ENCODE data around the gene BZW2.

The BZW2 gene

DNA sequence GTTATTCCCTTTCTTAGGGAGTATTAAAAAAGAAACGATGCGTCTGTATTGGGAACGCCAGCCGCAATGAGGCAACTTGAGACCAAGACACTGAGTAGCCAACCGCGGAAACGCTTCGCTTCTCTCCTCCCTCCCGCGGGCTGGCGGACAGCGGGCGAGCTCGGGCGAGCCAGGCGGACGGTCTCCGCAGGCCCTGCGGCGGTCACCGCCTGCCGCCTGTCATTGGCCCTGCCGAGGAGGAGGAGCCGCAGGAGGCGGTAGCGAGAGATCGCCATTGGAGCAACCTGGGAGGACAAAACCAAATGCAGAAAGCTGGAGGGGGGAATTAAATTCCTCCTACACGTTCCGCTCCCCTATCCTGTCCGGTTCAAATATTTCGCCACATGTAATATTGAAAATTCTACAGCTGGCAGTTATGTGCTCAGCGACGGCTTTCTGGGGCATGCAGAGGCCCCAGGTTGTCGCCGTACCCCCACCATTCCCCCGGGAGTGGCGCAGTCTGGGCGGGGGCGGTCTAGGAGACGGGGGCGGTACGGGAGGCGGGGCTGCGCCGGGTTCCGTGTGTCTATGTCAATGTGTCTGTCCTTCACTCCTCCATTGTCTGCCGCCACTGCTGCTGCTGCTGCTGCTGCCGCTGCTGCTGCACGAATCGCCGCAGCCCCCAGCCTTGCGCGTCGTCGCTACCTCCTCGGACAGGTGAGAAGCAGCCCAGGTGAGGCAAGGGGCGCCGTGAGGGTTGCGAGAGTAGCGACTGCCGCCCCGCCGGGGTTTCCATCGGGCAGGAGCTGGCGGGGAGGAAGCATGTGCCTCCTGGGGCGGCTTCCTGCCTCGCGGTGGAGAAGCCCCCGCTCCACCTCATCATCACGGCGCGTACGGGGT, at the start of gene BZW2, which contains the start of gene ANKMY2:
Gene BZW2 (plus strand): TSS at position 589 of the 879 bp plus-strand sequence. CDS start 19,263 bp downstream, outside the sequence.
Gene ANKMY2 (minus strand): TSS at position 162 of the 879 bp plus-strand sequence. CDS start 181 bp downstream, outside the sequence.
- in situ Hi-C loops (cut with HindIII; ENCODE audit: low sequenced_read_pairs) = no loop called here
- peak within 1 kb of the TSS; percentile 88 for H3K4me3 ChIP-seq (ENCODE audit: low read depth, low read length)
- TF ChIP-seq, protein P1, sequence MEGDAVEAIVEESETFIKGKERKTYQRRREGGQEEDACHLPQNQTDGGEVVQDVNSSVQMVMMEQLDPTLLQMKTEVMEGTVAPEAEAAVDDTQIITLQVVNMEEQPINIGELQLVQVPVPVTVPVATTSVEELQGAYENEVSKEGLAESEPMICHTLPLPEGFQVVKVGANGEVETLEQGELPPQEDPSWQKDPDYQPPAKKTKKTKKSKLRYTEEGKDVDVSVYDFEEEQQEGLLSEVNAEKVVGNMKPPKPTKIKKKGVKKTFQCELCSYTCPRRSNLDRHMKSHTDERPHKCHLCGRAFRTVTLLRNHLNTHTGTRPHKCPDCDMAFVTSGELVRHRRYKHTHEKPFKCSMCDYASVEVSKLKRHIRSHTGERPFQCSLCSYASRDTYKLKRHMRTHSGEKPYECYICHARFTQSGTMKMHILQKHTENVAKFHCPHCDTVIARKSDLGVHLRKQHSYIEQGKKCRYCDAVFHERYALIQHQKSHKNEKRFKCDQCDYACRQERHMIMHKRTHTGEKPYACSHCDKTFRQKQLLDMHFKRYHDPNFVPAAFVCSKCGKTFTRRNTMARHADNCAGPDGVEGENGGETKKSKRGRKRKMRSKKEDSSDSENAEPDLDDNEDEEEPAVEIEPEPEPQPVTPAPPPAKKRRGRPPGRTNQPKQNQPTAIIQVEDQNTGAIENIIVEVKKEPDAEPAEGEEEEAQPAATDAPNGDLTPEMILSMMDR (IDR thresholded peaks at IDR 0.05; ENCODE audit: low read depth, low read length) = no peak
- DNase-seq (ENCODE audit: low read depth, low spot score) = peak; percentile 98

DNA sequence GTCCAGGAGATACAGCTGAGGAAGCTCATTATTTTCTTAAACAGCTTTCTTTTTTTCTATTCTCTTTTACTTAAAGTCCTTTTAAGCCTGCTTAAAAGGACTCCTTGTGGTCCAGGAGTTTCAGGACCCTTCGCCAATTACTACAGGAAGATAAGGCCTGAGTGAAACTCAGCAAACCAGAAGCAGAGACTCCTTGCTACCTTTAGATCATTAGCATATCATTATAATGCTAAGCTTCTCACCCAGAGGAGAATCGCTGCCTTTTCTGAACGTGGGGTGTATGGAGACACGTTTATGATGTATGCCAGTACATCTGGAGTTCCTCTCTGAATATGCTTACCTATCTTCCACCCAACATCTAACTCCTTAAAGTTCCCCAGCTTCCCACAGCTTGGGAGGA, 48.0 kb upstream of the BZW2 start:
- no peak for DNase-seq (ENCODE audit: low read depth, low spot score)
- TF ChIP-seq, protein P1 (IDR thresholded peaks at IDR 0.05; ENCODE audit: low read depth, low read length) = no peak
- H3K4me3 ChIP-seq (ENCODE audit: low read depth, low read length) = no peak overlapping the region
- in situ Hi-C loops (cut with HindIII; ENCODE audit: low sequenced_read_pairs) = no loop called here

DNA sequence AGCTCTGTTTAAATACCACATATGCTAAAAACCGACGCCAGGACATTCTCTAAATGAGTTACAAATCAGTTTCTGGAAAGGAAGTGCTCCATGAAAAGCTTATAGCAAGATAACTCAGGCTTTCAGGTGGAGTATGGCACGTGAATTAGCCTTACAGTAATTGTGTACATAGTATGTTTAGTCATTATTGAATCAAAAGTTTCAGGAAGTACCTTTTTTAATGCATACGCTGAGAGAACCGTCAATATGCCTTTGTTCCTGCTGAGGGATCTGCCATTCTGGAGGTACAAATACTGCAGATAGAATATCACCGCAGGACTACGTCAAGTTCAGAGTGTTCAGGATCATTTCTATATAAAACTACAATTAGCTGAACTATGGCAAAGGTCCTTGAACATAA, 46.1 kb upstream of the BZW2 start:
- H3K4me3 ChIP-seq (ENCODE audit: low read depth, low read length) = no peak overlapping the region
- DNase-seq (ENCODE audit: low read depth, low spot score) = no peak
- TF ChIP-seq, protein P1 (IDR thresholded peaks at IDR 0.05; ENCODE audit: low read depth, low read length) = no peak
- in situ Hi-C loops (cut with HindIII; ENCODE audit: low sequenced_read_pairs) = no loop called here

DNA sequence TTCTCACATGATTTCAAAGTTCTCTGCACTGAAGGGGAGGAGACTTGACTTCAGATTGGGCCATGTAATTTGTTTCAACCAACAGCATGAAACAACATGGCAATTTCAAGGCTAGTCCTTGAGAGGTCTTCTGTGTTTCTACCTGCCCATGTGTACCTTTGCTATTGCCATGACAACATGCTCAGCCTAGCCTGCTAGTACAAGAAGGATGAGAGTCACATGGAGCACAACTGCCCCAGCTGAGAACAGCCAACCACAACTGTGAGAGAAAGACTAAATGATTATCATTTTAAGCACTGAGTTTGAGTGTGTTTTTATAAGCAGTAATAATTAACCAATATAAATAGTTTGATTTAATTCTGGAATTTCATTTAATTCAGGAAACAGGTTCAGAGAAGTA, 42.3 kb upstream of the BZW2 start:
- no peak overlapping the region for H3K4me3 ChIP-seq (ENCODE audit: low read depth, low read length)
- TF ChIP-seq, protein P1 (IDR thresholded peaks at IDR 0.05; ENCODE audit: low read depth, low read length) = no peak
- DNase-seq (ENCODE audit: low read depth, low spot score) = no peak
- in situ Hi-C loops (cut with HindIII; ENCODE audit: low sequenced_read_pairs) = no loop called here

DNA sequence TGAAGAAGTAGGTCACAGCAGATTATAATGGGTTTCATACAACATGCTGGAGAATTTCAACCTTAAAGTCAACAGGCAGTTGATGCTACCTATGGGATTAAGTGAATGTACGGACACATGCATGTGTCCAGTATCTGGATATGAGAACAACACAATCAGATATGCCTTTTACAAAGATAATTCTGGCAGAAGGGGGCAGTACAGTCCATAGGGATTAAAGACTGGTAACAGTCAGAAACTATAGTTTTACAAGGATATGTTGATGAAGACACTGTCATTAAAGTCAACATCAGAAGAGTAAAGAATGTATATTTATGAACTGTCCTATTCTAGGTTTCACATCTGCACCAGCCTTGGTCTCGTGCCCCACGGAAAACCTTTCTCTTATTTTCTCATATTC, 41.9 kb upstream of the BZW2 start:
- H3K4me3 ChIP-seq (ENCODE audit: low read depth, low read length) = no peak overlapping the region
- DNase-seq (ENCODE audit: low read depth, low spot score) = no peak
- in situ Hi-C loops (cut with HindIII; ENCODE audit: low sequenced_read_pairs) = no loop called here
- TF ChIP-seq, protein P1 (IDR thresholded peaks at IDR 0.05; ENCODE audit: low read depth, low read length) = no peak

DNA sequence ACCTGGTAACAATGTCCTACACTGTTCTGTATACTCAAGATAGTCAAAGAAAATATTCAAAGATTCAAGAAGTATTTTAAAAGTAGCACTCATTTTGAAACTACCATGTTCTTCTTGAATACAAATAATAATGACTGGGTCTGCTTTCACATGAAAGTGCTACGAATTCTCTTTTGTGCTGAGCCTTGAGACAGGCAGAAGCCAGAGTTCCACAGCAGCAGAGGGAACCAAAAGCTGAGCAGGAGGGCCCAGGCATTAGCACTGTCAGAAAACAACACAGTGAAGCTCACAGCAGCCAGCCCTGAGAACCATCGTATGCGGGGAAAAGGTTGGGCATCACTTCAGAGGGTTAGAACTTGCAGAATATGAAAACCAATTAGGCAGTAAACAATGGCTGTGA, 39.3 kb upstream of the BZW2 start:
- TF ChIP-seq, protein P1 (IDR thresholded peaks at IDR 0.05; ENCODE audit: low read depth, low read length) = no peak
- in situ Hi-C loops (cut with HindIII; ENCODE audit: low sequenced_read_pairs) = no loop called here
- DNase-seq (ENCODE audit: low read depth, low spot score) = no peak
- H3K4me3 ChIP-seq (ENCODE audit: low read depth, low read length) = no peak overlapping the region

Data from astrocyte of the spinal cord (primary cell).